ACC112 (cell line): Measurements from ENCODE around the gene HES5.

ENCODE experiments used
- H2AFZ ChIP-seq: fragments of 200-600 bp; sonication (generic); one replicate; pipeline ENCODE4 v1.6.0; 2017; ENCODE audit warnings: antibody characterized with exemption, low read length; ENCODE audit not compliant: unreplicated experiment
- H3K27ac ChIP-seq: fragments of 200-600 bp; sonication (generic); 2 replicates; pipeline ENCODE4 v1.5.1; 2014; ENCODE audit warnings: low read depth, mild to moderate bottlenecking, antibody characterized with exemption, low read length, moderate library complexity
- H3K27me3 ChIP-seq: fragments of 200-600 bp; sonication (generic); 2 replicates; pipeline ENCODE4 v1.6.1; 2014; ENCODE audit warnings: mild to moderate bottlenecking, antibody characterized with exemption, low read length, moderate library complexity, mixed read lengths; ENCODE audit not compliant: insufficient read depth
- H3K36me3 ChIP-seq: fragments of 200-600 bp; sonication (generic); 2 replicates; pipeline ENCODE4 v1.6.1; 2016; ENCODE audit warnings: mild to moderate bottlenecking, antibody characterized with exemption, low read length, moderate library complexity, mixed read lengths; ENCODE audit not compliant: insufficient read depth
- H3K4me1 ChIP-seq: fragments of 200-600 bp; sonication (generic); one replicate; pipeline ENCODE4 v1.6.1; 2016; ENCODE audit warnings: low read length, mixed read lengths; ENCODE audit not compliant: insufficient read depth, unreplicated experiment, control insufficient read depth
- H3K4me3 ChIP-seq: fragments of 200-600 bp; sonication (generic); 2 replicates; pipeline ENCODE4 v1.5.1; 2014; ENCODE audit warnings: mild to moderate bottlenecking, low read depth, low read length
- H3K79me2 ChIP-seq: fragments of 200-600 bp; sonication (generic); one replicate; pipeline ENCODE4 v1.6.0; 2016; ENCODE audit warnings: low read length; ENCODE audit not compliant: control insufficient read depth, unreplicated experiment, insufficient read depth

HES5 gene

GRCh38 chr1:2559509-2560298, 29.6 kb upstream of the HES5 start:
- H2AFZ ChIP-seq = no peak overlapping the region
- H3K27ac ChIP-seq = no peak overlapping the region
- peaks cover 9% of the 10 kb centered on the region for H3K4me1 ChIP-seq
- H3K27me3 ChIP-seq = no peaks in the 10 kb centered on the region
- no peak overlapping the region for H3K4me3 ChIP-seq
- H3K79me2 ChIP-seq = no peaks in the 10 kb centered on the region
- no peaks in the 10 kb centered on the region for H3K36me3 ChIP-seq

- Histone ChIP-seq H3K4me3 (no peak overlapping the region), H3K27me3 (no peaks in the 10 kb centered on the region), H2AFZ (no peak overlapping the region), H3K79me2 (no peaks in the 10 kb centered on the region), H3K36me3 (no peaks in the 10 kb centered on the region), H3K4me1 (peaks cover 9% of the 10 kb centered on the region), H3K27ac (no peak overlapping the region)
Observed at GRCh38 chr1:2558861-2559260, 28.8 kb upstream of the HES5 start.

- Histone ChIP-seq H3K27ac (no peak overlapping the region), H3K36me3 (no peaks in the 10 kb centered on the region), H3K4me1 (peaks cover 9% of the 10 kb centered on the region), H2AFZ (no peak overlapping the region), H3K27me3 (no peaks in the 10 kb centered on the region), H3K4me3 (no peak overlapping the region), H3K79me2 (no peaks in the 10 kb centered on the region)
Observed at GRCh38 chr1:2558420-2558819, 28.4 kb upstream of the HES5 start.

GRCh38 chr1:2557482-2558400, 27.7 kb upstream of the HES5 start:
- Histone ChIP-seq H3K79me2 (no peaks in the 10 kb centered on the region), H3K4me1 (peaks cover 9% of the 10 kb centered on the region), H3K27me3 (no peaks in the 10 kb centered on the region), H3K4me3 (peak overlapping the region; percentile 82; the same call in 1 of the 2 replicates), H3K36me3 (no peaks in the 10 kb centered on the region), H2AFZ (no peak overlapping the region), H3K27ac (no peak overlapping the region)

GRCh38 chr1:2556678-2557481, 26.8 kb upstream of the HES5 start:
- Histone ChIP-seq H3K27ac (peak overlapping the region; percentile 54; the same call in 1 of the 2 replicates), H3K79me2 (no peaks in the 10 kb centered on the region), H3K27me3 (no peaks in the 10 kb centered on the region), H2AFZ (peak overlapping the region; percentile 84), H3K4me1 (peaks cover 9% of the 10 kb centered on the region), H3K36me3 (no peaks in the 10 kb centered on the region), H3K4me3 (peak overlapping the region; percentile 82)

GRCh38 chr1:2556277-2556677, 26.2 kb upstream of the HES5 start, which contains the start of gene TNFRSF14:
TSS of gene TNFRSF14 (plus strand) at chr1:2556371. CDS start at chr1:2556665, 294 bp downstream.
- Histone ChIP-seq H3K27me3 (no peaks in the 10 kb centered on the region), H3K27ac (peak within 1 kb of the TSS; percentile 54; the same call in 1 of the 2 replicates), H3K79me2 (no peaks in the 10 kb centered on the region), H2AFZ (peak within 1 kb of the TSS; percentile 84), H3K4me3 (peak within 1 kb of the TSS; percentile 82), H3K4me1 (peaks cover 9% of the 10 kb centered on the region), H3K36me3 (no peaks in the 10 kb centered on the region)

- peak overlapping the region; percentile 82 for H3K4me3 ChIP-seq
- H3K27ac ChIP-seq = peak overlapping the region; percentile 54; the same call in 1 of the 2 replicates
- peak overlapping the region; percentile 84 for H2AFZ ChIP-seq
- H3K27me3 ChIP-seq = no peaks in the 10 kb centered on the region
- H3K4me1 ChIP-seq = peaks cover 9% of the 10 kb centered on the region
- no peaks in the 10 kb centered on the region for H3K79me2 ChIP-seq
- H3K36me3 ChIP-seq = no peaks in the 10 kb centered on the region
Observed at GRCh38 chr1:2555634-2556276, 25.7 kb upstream of the HES5 start.

GRCh38 chr1:2554621-2555387, 24.7 kb upstream of the HES5 start:
- Histone ChIP-seq H3K36me3 (no peaks in the 10 kb centered on the region), H3K79me2 (no peaks in the 10 kb centered on the region), H3K4me3 (no peak overlapping the region), H3K4me1 (peaks cover 9% of the 10 kb centered on the region), H3K27ac (no peak overlapping the region), H2AFZ (no peak overlapping the region), H3K27me3 (no peaks in the 10 kb centered on the region)

GRCh38 chr1:2553871-2554620, 24.0 kb upstream of the HES5 start:
- peaks cover 10% of the 10 kb centered on the region for H3K4me1 ChIP-seq
- H3K79me2 ChIP-seq = no peaks in the 10 kb centered on the region
- H3K36me3 ChIP-seq = no peaks in the 10 kb centered on the region
- H3K4me3 ChIP-seq = no peak overlapping the region
- no peak overlapping the region for H3K27ac ChIP-seq
- no peak overlapping the region for H2AFZ ChIP-seq
- H3K27me3 ChIP-seq = no peaks in the 10 kb centered on the region
